ENCODE measurements around the gene ELOB.

Gene ELOB

DNA sequence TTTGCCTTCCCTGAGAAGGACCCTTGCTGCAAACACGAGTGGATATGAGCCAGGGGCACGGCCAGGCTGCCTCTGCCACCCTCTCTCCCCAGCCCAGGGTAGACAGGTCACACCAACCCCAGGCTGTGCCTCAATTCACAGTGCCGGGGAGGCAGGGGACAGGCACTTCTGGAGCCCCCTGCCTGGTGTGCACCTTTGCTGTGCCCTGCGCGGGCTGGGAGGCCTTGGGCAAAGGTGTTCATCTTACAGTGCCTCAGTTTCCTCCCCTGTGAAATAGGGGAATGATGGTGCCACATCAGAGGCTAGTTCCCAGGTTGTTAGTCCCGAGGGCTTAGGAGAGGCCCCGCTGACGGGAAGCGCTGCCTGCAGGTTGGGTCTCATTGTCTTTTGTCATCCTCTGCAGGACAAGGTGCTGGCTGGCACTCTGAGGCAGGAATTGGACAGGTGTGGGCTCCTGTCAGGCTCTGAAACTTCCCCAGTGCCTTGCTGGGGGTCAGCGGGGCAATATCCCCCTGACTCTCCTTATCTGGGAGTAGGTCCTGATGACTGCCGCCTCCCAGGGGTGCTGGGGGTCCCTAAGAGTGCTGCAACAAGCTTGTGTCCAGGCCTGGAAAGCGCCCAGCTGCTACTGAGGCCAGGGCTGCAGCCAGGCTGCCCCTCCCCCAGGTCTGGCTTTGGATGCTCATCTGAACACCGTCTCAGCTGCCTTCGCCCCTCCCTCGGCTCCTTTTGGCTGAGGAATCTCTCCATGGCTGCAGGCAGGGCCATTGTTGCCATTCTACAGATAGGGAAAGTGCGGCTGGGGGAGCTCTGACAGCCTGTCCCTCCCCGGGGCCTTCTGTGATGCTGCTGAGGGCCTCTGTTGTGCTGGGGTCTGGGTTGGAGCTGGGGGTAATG is 43.1 kb upstream of the ELOB start:
- Histone ChIP-seq H3K4me2 (ENCODE audit: insufficient read depth, low read length, poor library complexity, severe bottlenecking) (no peak overlapping the region), H4K91ac (ENCODE audit: low read depth, low read length, poor library complexity) (no peak overlapping the region)
- WGBS, 2 donors (ENCODE audit: extremely low coverage in 2 of 2, insufficient read length in 2 of 2, insufficient replicate concordance in 1 of 2): no CpG with 5 or more reads among the region's 17 CpGs

DNA sequence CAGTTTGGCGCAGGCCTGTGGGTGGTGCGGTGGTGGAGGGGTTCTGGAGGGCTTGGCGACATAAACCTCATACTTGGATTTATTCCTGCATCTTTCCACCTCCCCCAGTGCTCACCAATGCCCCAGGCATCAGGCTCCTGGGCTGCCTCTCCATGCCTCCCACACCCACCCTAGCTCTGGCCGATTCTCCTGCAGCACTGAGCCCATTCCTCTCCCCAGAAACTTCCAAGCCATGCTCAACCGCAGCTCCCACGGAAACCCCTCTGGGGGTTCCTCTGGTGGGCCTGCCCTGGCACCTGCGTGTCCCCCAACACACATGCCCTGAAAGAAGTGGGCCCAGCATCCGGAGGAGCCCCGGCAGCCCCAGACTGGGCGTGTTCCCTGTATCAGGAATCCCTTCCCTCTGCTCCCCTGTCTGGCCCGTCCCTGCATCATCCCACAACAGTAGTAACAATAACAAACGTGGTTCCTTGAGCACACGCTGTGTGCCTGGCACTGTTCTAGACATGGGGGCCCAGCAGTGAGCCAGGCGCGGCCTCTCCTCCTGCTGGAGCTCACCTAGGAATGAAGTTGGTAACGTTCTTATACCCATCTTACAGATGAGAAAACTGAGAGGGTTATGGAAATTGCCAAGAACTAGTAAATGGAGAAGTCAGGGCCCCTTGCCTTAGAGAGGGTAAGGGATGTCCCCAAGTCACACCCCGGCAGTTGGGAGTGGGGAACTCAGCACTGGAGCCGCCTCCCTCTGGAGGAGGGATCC is 42.3 kb upstream of the ELOB start:
- Histone ChIP-seq H2AFZ (ENCODE audit: low read length) (no peak overlapping the region), H3K4me3 (ENCODE audit: low read length in 2 of 2) (no peak overlapping the region), H3K23ac (ENCODE audit: low read depth, low read length, poor library complexity) (peak overlapping the region; percentile 49), H4K8ac (ENCODE audit: low read depth, low read length) (no peak overlapping the region), H3K79me1 (ENCODE audit: low read depth, low read length) (no peaks in the 10 kb centered on the region), H3K18ac (ENCODE audit: low read length) (peak overlapping the region; percentile 25), H2AK5ac (ENCODE audit: low read depth, low read length) (peak overlapping the region; percentile 50), H3K4me1 (ENCODE audit: control insufficient read depth in 2 of 2, insufficient read depth in 1 of 2, low read depth in 1 of 2, low read length in 2 of 2) (peaks cover 0 to 8% of the 10 kb centered on the region in 2 donors), H2BK15ac (ENCODE audit: low read length) (no peak overlapping the region), H3K27me3 (ENCODE audit: control insufficient read depth in 3 of 3, insufficient read depth in 3 of 3, low read depth in 1 of 3, low read length in 3 of 3) (peaks cover 0 to 51% (median 0%) of the 10 kb centered on the region in 3 experiments), H3K4ac (ENCODE audit: low read length) (no peak overlapping the region), H3K14ac (ENCODE audit: low read length) (no peak overlapping the region), H3K9ac (ENCODE audit: low read depth, low read length, poor library complexity) (peak overlapping the region; percentile 56), H2BK5ac (ENCODE audit: low read length) (no peak overlapping the region), H2BK12ac (ENCODE audit: low read length) (peak overlapping the region; percentile 63), H4K91ac (ENCODE audit: low read depth, low read length, poor library complexity) (no peak overlapping the region), H3K27ac (replicated peaks; ENCODE audit: low read length) (no peak overlapping the region), H3K4me2 (ENCODE audit: insufficient read depth, low read length, poor library complexity, severe bottlenecking) (no peak overlapping the region), H2BK120ac (ENCODE audit: low read depth, low read length) (no peak overlapping the region), H3K36me3 (replicated peaks in 1 of 2; ENCODE audit: control insufficient read depth in 2 of 2, insufficient read depth in 2 of 2, low read length in 2 of 2) (no peaks in the 10 kb centered on the region), H3K9me3 (replicated peaks in 1 of 2; ENCODE audit: control insufficient read depth in 2 of 2, insufficient read depth in 1 of 2, low read depth in 1 of 2, low read length in 2 of 2) (no peaks in the 10 kb centered on the region)
- DNase-seq (ENCODE audit: low spot score): no peak
- WGBS, 2 donors (ENCODE audit: extremely low coverage in 2 of 2, insufficient read length in 2 of 2, insufficient replicate concordance in 1 of 2): no CpG with 5 or more reads among the region's 18 CpGs

More for the DNA sequence above, 43.1 kb upstream of the ELOB start:
- H3K79me1 ChIP-seq (ENCODE audit: low read depth, low read length): no peaks in the 10 kb centered on the region
- H2AFZ ChIP-seq (ENCODE audit: low read length): no peak overlapping the region
- H4K8ac ChIP-seq (ENCODE audit: low read depth, low read length): no peak overlapping the region
- no peak overlapping the region for H3K23ac ChIP-seq (ENCODE audit: low read depth, low read length, poor library complexity)
- H3K4me1 ChIP-seq (ENCODE audit: control insufficient read depth in 2 of 2, insufficient read depth in 1 of 2, low read depth in 1 of 2, low read length in 2 of 2): peaks cover 0 to 8% of the 10 kb centered on the region in 2 donors
- H3K18ac ChIP-seq (ENCODE audit: low read length): peak overlapping the region; percentile 80
- H3K9ac ChIP-seq (ENCODE audit: low read depth, low read length, poor library complexity): no peak overlapping the region
- no peak overlapping the region for H2BK5ac ChIP-seq (ENCODE audit: low read length)
- H2BK12ac ChIP-seq (ENCODE audit: low read length): no peak overlapping the region
- H2AK5ac ChIP-seq (ENCODE audit: low read depth, low read length): peak overlapping the region; percentile 25
- no peak overlapping the region for H2BK120ac ChIP-seq (ENCODE audit: low read depth, low read length)
- no peak overlapping the region for H2BK15ac ChIP-seq (ENCODE audit: low read length)
- H3K4me3 ChIP-seq (ENCODE audit: low read length in 2 of 2): no peak overlapping the region
- peak overlapping the region; percentile 2 for H3K14ac ChIP-seq (ENCODE audit: low read length)
- no peaks in the 10 kb centered on the region for H3K36me3 ChIP-seq (replicated peaks in 1 of 2; ENCODE audit: control insufficient read depth in 2 of 2, insufficient read depth in 2 of 2, low read length in 2 of 2)
- no peak for DNase-seq (ENCODE audit: low spot score)
- H3K9me3 ChIP-seq (replicated peaks in 1 of 2; ENCODE audit: control insufficient read depth in 2 of 2, insufficient read depth in 1 of 2, low read depth in 1 of 2, low read length in 2 of 2): no peaks in the 10 kb centered on the region
- no peak overlapping the region for H3K4ac ChIP-seq (ENCODE audit: low read length)
- peaks cover 0 to 46% (median 0%) of the 10 kb centered on the region in 3 experiments for H3K27me3 ChIP-seq (ENCODE audit: control insufficient read depth in 3 of 3, insufficient read depth in 3 of 3, low read depth in 1 of 3, low read length in 3 of 3)
- H3K27ac ChIP-seq (replicated peaks; ENCODE audit: low read length): no peak overlapping the region

DNA sequence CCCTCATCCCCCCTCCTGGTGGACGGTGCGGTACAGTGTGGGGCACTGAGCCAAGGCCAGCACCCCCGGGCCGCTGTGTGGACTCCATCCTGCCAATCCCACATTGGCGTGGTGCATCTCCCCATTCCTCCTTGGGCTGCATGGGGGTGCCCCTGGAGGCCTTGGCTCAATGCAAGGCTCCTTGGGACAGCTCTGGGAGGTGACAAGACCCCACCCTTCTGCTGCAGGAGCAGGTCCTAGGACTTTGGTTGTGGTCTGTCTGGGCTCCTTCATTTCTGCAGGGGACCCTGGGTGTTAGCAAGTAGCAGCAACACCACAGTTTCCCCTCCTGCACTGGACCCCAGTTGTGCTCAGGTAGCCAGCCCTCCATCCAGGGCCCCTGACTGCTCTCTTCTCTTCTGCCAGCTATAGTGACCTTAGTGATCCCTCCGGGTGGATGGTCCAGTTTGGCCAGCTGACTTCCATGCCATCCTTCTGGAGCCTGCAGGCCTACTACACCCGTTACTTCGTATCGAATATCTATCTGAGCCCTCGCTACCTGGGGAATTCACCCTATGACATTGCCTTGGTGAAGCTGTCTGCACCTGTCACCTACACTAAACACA is 41.3 kb upstream of the ELOB start:
- no peak for DNase-seq (ENCODE audit: low spot score)
- H3K14ac ChIP-seq (ENCODE audit: low read length): no peak overlapping the region
- no peak overlapping the region for H4K8ac ChIP-seq (ENCODE audit: low read depth, low read length)
- peak overlapping the region; percentile 17 for H2BK120ac ChIP-seq (ENCODE audit: low read depth, low read length)
- no peak overlapping the region for H3K4me2 ChIP-seq (ENCODE audit: insufficient read depth, low read length, poor library complexity, severe bottlenecking)
- H3K4me1 ChIP-seq (ENCODE audit: control insufficient read depth in 2 of 2, insufficient read depth in 1 of 2, low read depth in 1 of 2, low read length in 2 of 2): peaks cover 0 to 8% of the 10 kb centered on the region in 2 donors
- H3K9ac ChIP-seq (ENCODE audit: low read depth, low read length, poor library complexity): no peak overlapping the region
- no peaks in the 10 kb centered on the region for H3K36me3 ChIP-seq (replicated peaks in 1 of 2; ENCODE audit: control insufficient read depth in 2 of 2, insufficient read depth in 2 of 2, low read length in 2 of 2)
- WGBS, 2 donors (ENCODE audit: extremely low coverage in 2 of 2, insufficient read length in 2 of 2, insufficient replicate concordance in 1 of 2): no CpG with 5 or more reads among the region's 10 CpGs
- H3K79me1 ChIP-seq (ENCODE audit: low read depth, low read length): no peaks in the 10 kb centered on the region
- no peak overlapping the region for H2BK15ac ChIP-seq (ENCODE audit: low read length)
- H3K4ac ChIP-seq (ENCODE audit: low read length): no peak overlapping the region
- H3K4me3 ChIP-seq (ENCODE audit: low read length in 2 of 2): no peak overlapping the region
- H3K27me3 ChIP-seq (ENCODE audit: control insufficient read depth in 3 of 3, insufficient read depth in 3 of 3, low read depth in 1 of 3, low read length in 3 of 3): peaks cover 0 to 51% (median 0%) of the 10 kb centered on the region in 3 experiments
- no peak overlapping the region for H3K27ac ChIP-seq (replicated peaks; ENCODE audit: low read length)
- no peak overlapping the region for H4K91ac ChIP-seq (ENCODE audit: low read depth, low read length, poor library complexity)
- H3K9me3 ChIP-seq (replicated peaks in 1 of 2; ENCODE audit: control insufficient read depth in 2 of 2, insufficient read depth in 1 of 2, low read depth in 1 of 2, low read length in 2 of 2): no peaks in the 10 kb centered on the region
- no peak overlapping the region for H3K23ac ChIP-seq (ENCODE audit: low read depth, low read length, poor library complexity)
- no peak overlapping the region for H2AFZ ChIP-seq (ENCODE audit: low read length)
- H2AK5ac ChIP-seq (ENCODE audit: low read depth, low read length): no peak overlapping the region
- H2BK5ac ChIP-seq (ENCODE audit: low read length): no peak overlapping the region
- H3K18ac ChIP-seq (ENCODE audit: low read length): peak overlapping the region; percentile 11
- no peak overlapping the region for H2BK12ac ChIP-seq (ENCODE audit: low read length)
